SU-DHL-6 (cell line): ENCODE results near the gene MTMR8.
A peak's percentile ranks its signal among the peaks of the same experiment; 100 is the strongest.

Source experiments
- H2AFZ ChIP-seq: fragments of 200-600 bp; sonication (generic); 2 replicates; pipeline ENCODE4 v1.6.1; 2014; ENCODE audit warnings: low read depth, mild to moderate bottlenecking, moderate library complexity, mixed read lengths, antibody characterized with exemption, low read length; ENCODE audit not compliant: severe bottlenecking
- H3F3A ChIP-seq: fragments of 200-600 bp; shearing (Covaris generic); 2 replicates; pipeline ENCODE4 v1.6.0; 2016; ENCODE audit warnings: antibody characterized with exemption, mild to moderate bottlenecking; ENCODE audit not compliant: insufficient read depth
- H3K27ac ChIP-seq: fragments of 200-600 bp; sonication (generic); 2 replicates; pipeline ENCODE4 v1.5.1; 2016; ENCODE audit warnings: low read depth, mild to moderate bottlenecking, low read length, moderate library complexity, mixed read lengths
- H3K27me3 ChIP-seq: fragments of 200-600 bp; sonication (generic), shearing (Covaris generic); 2 replicates; pipeline ENCODE4 v1.6.0; 2014; ENCODE audit warnings: mild to moderate bottlenecking, low read length
- H3K36me3 ChIP-seq: fragments of 200-600 bp; sonication (generic); 2 replicates; pipeline ENCODE4 v1.6.1; 2014; ENCODE audit warnings: mild to moderate bottlenecking, low read length, mixed read lengths
- H3K4me2 ChIP-seq: fragments of 300-600, 200-600 bp; shearing (Covaris generic), sonication (generic); 2 replicates; pipeline ENCODE4 v1.6.0; 2014; ENCODE audit warnings: low read length, low read depth, mild to moderate bottlenecking; ENCODE audit not compliant: poor library complexity, severe bottlenecking
- H3K4me3 ChIP-seq: fragments of 200-600 bp; sonication (generic); 2 replicates; pipeline ENCODE4 v1.5.1; 2014; ENCODE audit warnings: antibody characterized with exemption, low read length, mild to moderate bottlenecking, mixed read lengths; ENCODE audit not compliant: insufficient read depth, poor library complexity, severe bottlenecking
- H3K79me2 ChIP-seq: fragments of 200-600 bp; sonication (generic); 2 replicates; pipeline ENCODE4 v1.6.1; 2014; ENCODE audit warnings: mild to moderate bottlenecking, low read length, moderate library complexity; ENCODE audit not compliant: insufficient read depth
- H3K9ac ChIP-seq: fragments of 200-600 bp; sonication (generic); 2 replicates; pipeline ENCODE4 v1.7.0; 2014; ENCODE audit warnings: mild to moderate bottlenecking, low read length
- H3K9me2 ChIP-seq: fragments of 200-600 bp; sonication (generic); replicated peaks from 2 replicates; pipeline ENCODE4 v1.6.1; 2014; ENCODE audit warnings: low read length; ENCODE audit not compliant: insufficient read depth
- H3K9me3 ChIP-seq: fragments of 200-600 bp; sonication (generic); 2 replicates; pipeline ENCODE4 v1.6.1; 2014; ENCODE audit warnings: low read length, mixed read lengths; ENCODE audit not compliant: insufficient read depth
- H4K20me1 ChIP-seq: fragments of 200-600 bp; sonication (generic); 2 replicates; pipeline ENCODE4 v1.6.1; 2014; ENCODE audit warnings: low read depth, mild to moderate bottlenecking, antibody characterized with exemption, low read length, moderate library complexity, mixed read lengths
- CTCF ChIP-seq: fragments of 200-600 bp; sonication (generic); IDR thresholded peaks from one replicate; pipeline ENCODE4 v1.5.1; 2017; ENCODE audit warnings: antibody characterized with exemption, mild to moderate bottlenecking, low read length, moderate library complexity; ENCODE audit not compliant: insufficient read depth, poor library complexity, severe bottlenecking
- EZH2phosphoT487 ChIP-seq: fragments of 200-600 bp; sonication (generic), shearing (Covaris generic); conservative IDR thresholded peaks from 2 replicates; pipeline ENCODE4 v1.6.1; 2018; ENCODE audit warnings: mild to moderate bottlenecking, antibody characterized with exemption, low read length, moderate library complexity, mixed read lengths

The MTMR8 gene

DNA sequence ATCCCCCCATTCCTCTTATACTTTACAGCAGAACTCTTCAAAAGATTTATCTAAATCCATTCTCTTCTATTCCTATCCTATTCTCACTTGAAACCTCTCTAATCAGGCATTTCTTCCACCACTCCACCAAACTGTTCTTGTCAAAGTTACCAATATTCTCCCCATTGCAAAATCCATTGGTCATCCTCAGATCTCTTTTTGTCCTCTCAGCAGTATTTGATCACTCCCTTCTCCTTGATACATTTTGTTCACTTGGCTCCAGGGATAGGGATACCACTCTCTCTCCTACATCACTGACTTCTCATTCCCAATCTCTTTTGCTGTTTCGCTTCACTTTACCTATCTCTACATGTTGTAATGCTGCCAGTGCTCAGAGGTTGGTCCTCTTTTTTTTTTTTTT, 2.8 kb upstream of the MTMR8 start:
- H3K79me2 ChIP-seq, result peaks cover 11% of the 10 kb centered on the region; the same call in 1 of the 2 replicates
- H3F3A ChIP-seq, result no peaks in the 10 kb centered on the region
- no peak overlapping the region for H3K4me2 ChIP-seq
- no peaks in the 10 kb centered on the region for H3K27me3 ChIP-seq
- H3K9ac ChIP-seq, result no peak overlapping the region
- TF ChIP-seq CTCF (no peak), EZH2phosphoT487 (no peak)
- H3K9me2 ChIP-seq, result no peaks in the 10 kb centered on the region
- H3K9me3 ChIP-seq, result no peaks in the 10 kb centered on the region
- H4K20me1 ChIP-seq, result no peaks in the 10 kb centered on the region
- no peaks in the 10 kb centered on the region for H3K36me3 ChIP-seq
- H3K4me3 ChIP-seq, result no peak overlapping the region
- H2AFZ ChIP-seq, result no peak overlapping the region
- H3K27ac ChIP-seq, result no peak overlapping the region

GRCh38 chrX:64395568-64395929, 297 bp upstream of the MTMR8 start:
- Histone ChIP-seq H3K36me3 (no peaks in the 10 kb centered on the region), H3K4me3 (peak overlapping the region; percentile 76), H3F3A (no peaks in the 10 kb centered on the region), H2AFZ (peak overlapping the region; percentile 94), H4K20me1 (no peaks in the 10 kb centered on the region), H3K9ac (peak overlapping the region; percentile 72), H3K4me2 (peak overlapping the region; percentile 74), H3K9me2 (no peaks in the 10 kb centered on the region), H3K27me3 (no peaks in the 10 kb centered on the region), H3K9me3 (no peaks in the 10 kb centered on the region), H3K27ac (no peak overlapping the region), H3K79me2 (peaks cover 11% of the 10 kb centered on the region; the same call in 1 of the 2 replicates)
- TF ChIP-seq EZH2phosphoT487, result no peak
- TF ChIP-seq CTCF, result no peak

DNA sequence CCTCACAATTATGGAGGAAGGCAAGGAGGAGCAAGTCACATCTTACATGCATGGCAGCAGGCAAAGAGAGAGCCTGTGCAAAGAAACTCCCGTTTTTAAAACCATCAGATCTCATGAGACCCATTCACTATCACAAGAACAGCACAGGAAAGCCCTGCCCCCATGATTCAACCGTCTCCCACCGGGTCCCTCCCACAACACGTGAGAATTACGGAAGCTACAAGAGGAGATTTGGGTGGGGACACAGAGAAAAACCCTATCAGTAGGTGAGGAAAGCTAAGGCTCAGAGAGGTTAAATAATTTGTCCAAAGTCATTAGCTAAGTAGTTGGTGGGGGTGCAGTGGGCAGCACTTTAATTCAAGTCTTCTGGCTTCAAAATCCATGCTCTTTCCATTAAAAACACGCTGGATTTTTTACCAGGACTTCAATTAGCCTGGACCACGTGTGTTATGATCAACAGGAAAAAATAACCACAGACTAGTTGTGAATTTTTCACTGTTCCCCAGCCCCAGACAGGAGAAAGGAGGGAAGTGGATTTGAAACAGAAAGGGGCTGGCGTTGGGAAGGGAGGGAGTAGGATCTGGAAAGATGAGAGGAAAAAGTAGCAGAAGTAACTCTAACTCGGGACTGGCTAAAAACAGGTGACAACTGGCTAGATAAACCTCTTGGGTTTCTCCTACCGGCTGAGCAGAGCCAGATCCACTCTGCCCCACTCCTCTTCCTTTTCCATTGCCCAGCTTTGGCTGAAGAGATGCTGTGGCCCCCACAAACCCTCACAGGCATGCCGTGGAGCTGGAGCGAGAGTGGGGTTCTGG, 986 bp downstream of the MTMR8 start:
- peak overlapping the region; percentile 72 for H3K9ac ChIP-seq
- H3K4me2 ChIP-seq, result peak overlapping the region; percentile 74
- no peaks in the 10 kb centered on the region for H4K20me1 ChIP-seq
- peaks cover 11% of the 10 kb centered on the region; the same call in 1 of the 2 replicates for H3K79me2 ChIP-seq
- peak overlapping the region; percentile 94 for H2AFZ ChIP-seq
- H3K36me3 ChIP-seq, result no peaks in the 10 kb centered on the region
- H3K9me2 ChIP-seq, result no peaks in the 10 kb centered on the region
- H3K4me3 ChIP-seq, result peak overlapping the region; percentile 76
- H3K9me3 ChIP-seq, result no peaks in the 10 kb centered on the region
- no peaks in the 10 kb centered on the region for H3K27me3 ChIP-seq
- no peak overlapping the region for H3K27ac ChIP-seq
- H3F3A ChIP-seq, result no peaks in the 10 kb centered on the region
- TF ChIP-seq CTCF (no peak), EZH2phosphoT487 (no peak)
